ENCODE data around the gene SHROOM3.
A peak's percentile ranks its signal among the peaks of the same experiment; 100 is the strongest.
"Not testable (repeated sequence)": the region's sequence is repeated elsewhere in the genome, so short reads cannot be mapped to it uniquely, and the experiment has no call there.

Gene SHROOM3

GRCh38 chr4:76596713-76597112 is 161.7 kb downstream of the SHROOM3 start:
- no peak for DNase-seq

GRCh38 chr4:76597423-76597979 is 162.5 kb downstream of the SHROOM3 start:
- DNase-seq, result no peak

GRCh38 chr4:76600447-76600846 is 165.4 kb downstream of the SHROOM3 start:
- no peak for DNase-seq

- no peak for DNase-seq
These were observed 166.8 kb downstream of the SHROOM3 start for GRCh38 chr4:76601791-76602190.

- DNase-seq, result no peak
These were observed 170.1 kb downstream of the SHROOM3 start for GRCh38 chr4:76605099-76605563.

- DNase-seq, result no peak
These were observed 171.7 kb downstream of the SHROOM3 start for GRCh38 chr4:76606645-76607265.

- DNase-seq, result no peak
These were observed 172.3 kb downstream of the SHROOM3 start for GRCh38 chr4:76607266-76607799.

- DNase-seq, result no peak
These were observed 172.8 kb downstream of the SHROOM3 start for GRCh38 chr4:76607846-76608245.

- not testable (repeated sequence) for DNase-seq
These were observed 173.5 kb downstream of the SHROOM3 start for GRCh38 chr4:76608549-76608948.

- DNase-seq, result no peak
These were observed 175.9 kb downstream of the SHROOM3 start for GRCh38 chr4:76610751-76611547.

GRCh38 chr4:76611616-76612207 is 176.7 kb downstream of the SHROOM3 start:
- DNase-seq, result no peak

- DNase-seq, result no peak
These were observed 179.6 kb downstream of the SHROOM3 start for GRCh38 chr4:76614589-76614988.

GRCh38 chr4:76615999-76616398 is 181.0 kb downstream of the SHROOM3 start:
- no peak for DNase-seq

GRCh38 chr4:76616526-76616925 is 181.5 kb downstream of the SHROOM3 start:
- DNase-seq, result no peak

GRCh38 chr4:76620723-76621468 is 185.9 kb downstream of the SHROOM3 start:
- DNase-seq, result peak; percentile 30

- no peak for DNase-seq
These were observed 187.1 kb downstream of the SHROOM3 start for GRCh38 chr4:76622126-76622525.

- peak; percentile 5 for DNase-seq
These were observed 187.7 kb downstream of the SHROOM3 start for GRCh38 chr4:76622717-76623116.

- no peak for DNase-seq
These were observed 188.4 kb downstream of the SHROOM3 start for GRCh38 chr4:76623217-76624045.

- DNase-seq, result no peak
These were observed 189.2 kb downstream of the SHROOM3 start for GRCh38 chr4:76624241-76624681.

- no peak for DNase-seq
These were observed 190.1 kb downstream of the SHROOM3 start for GRCh38 chr4:76624931-76625715.

Measured in DMS79 treated with DMSO at 0.1 percent for 48 hours (cell line).